ENCODE results near the gene MAN2A1.

MAN2A1 gene

GRCh38 chr5:109709225-109709624 lies 19.5 kb downstream of the MAN2A1 start:
- Histone ChIP-seq H3K36me3 (ENCODE audit: insufficient read depth, low read length) (0 out of 2 replicates have a peak, but pooled peaks cover 3% of the 10 kb centered on the region), H3K27me3 (ENCODE audit: insufficient read depth, low read length) (no peaks in the 10 kb centered on the region), H4K20me1 (ENCODE audit: insufficient read depth, low read length) (no peaks in the 10 kb centered on the region), H2AFZ (ENCODE audit: low read length) (no peak overlapping the region), H3K4me2 (ENCODE audit: low read length) (no peak overlapping the region), H3K4me1 (ENCODE audit: insufficient read depth, low read length, severe bottlenecking) (no peaks in the 10 kb centered on the region), H3K9me3 (ENCODE audit: low read length) (no peaks in the 10 kb centered on the region), H3K9me2 (ENCODE audit: low read depth, low read length) (no peaks in the 10 kb centered on the region), H3K4me3 (ENCODE audit: low read depth, low read length, poor library complexity, severe bottlenecking) (no peak overlapping the region), H3K79me2 (ENCODE audit: insufficient read depth, low read length) (peaks cover 68% of the 10 kb centered on the region), H3K27ac (ENCODE audit: low read depth, low read length, poor library complexity, severe bottlenecking) (no peak overlapping the region), H3F3A (ENCODE audit: insufficient read depth, low read length) (no peaks in the 10 kb centered on the region), H3K9ac (ENCODE audit: low read length) (no peak overlapping the region)
- TF ChIP-seq EZH2 (IDR thresholded peaks at IDR 0.05; ENCODE audit: borderline replicate concordance, low read length) = no peak
- TF ChIP-seq CTCF (IDR thresholded peaks at IDR 0.05; ENCODE audit: low read length) = no peak

- Histone ChIP-seq H3K79me2 (ENCODE audit: insufficient read depth, low read length) (peaks cover 51% of the 10 kb centered on the region), H3K4me2 (ENCODE audit: low read length) (no peak overlapping the region), H3K9ac (ENCODE audit: low read length) (no peak overlapping the region)
Observed at GRCh38 chr5:109711673-109712072, 21.9 kb downstream of the MAN2A1 start.

GRCh38 chr5:109713453-109713852 lies 23.7 kb downstream of the MAN2A1 start:
- Histone ChIP-seq H3K79me2 (ENCODE audit: insufficient read depth, low read length) (peaks cover 34% of the 10 kb centered on the region), H3F3A (ENCODE audit: insufficient read depth, low read length) (no peaks in the 10 kb centered on the region), H4K20me1 (ENCODE audit: insufficient read depth, low read length) (no peaks in the 10 kb centered on the region), H3K27ac (ENCODE audit: low read depth, low read length, poor library complexity, severe bottlenecking) (no peak overlapping the region), H3K9ac (ENCODE audit: low read length) (no peak overlapping the region), H3K9me3 (ENCODE audit: low read length) (no peaks in the 10 kb centered on the region), H3K4me3 (ENCODE audit: low read depth, low read length, poor library complexity, severe bottlenecking) (no peak overlapping the region), H3K4me1 (ENCODE audit: insufficient read depth, low read length, severe bottlenecking) (no peaks in the 10 kb centered on the region), H3K4me2 (ENCODE audit: low read length) (no peak overlapping the region), H3K27me3 (ENCODE audit: insufficient read depth, low read length) (no peaks in the 10 kb centered on the region), H3K36me3 (ENCODE audit: insufficient read depth, low read length) (peaks cover 32% of the 10 kb centered on the region), H2AFZ (ENCODE audit: low read length) (no peak overlapping the region), H3K9me2 (ENCODE audit: low read depth, low read length) (no peaks in the 10 kb centered on the region)
- no peak for TF ChIP-seq CTCF (IDR thresholded peaks at IDR 0.05; ENCODE audit: low read length)
- no peak for TF ChIP-seq EZH2 (IDR thresholded peaks at IDR 0.05; ENCODE audit: borderline replicate concordance, low read length)

More at GRCh38 chr5:109711673-109712072, 21.9 kb downstream of the MAN2A1 start:
- Histone ChIP-seq H4K20me1 (ENCODE audit: insufficient read depth, low read length) (no peaks in the 10 kb centered on the region), H3K4me3 (ENCODE audit: low read depth, low read length, poor library complexity, severe bottlenecking) (no peak overlapping the region), H3K27me3 (ENCODE audit: insufficient read depth, low read length) (no peaks in the 10 kb centered on the region), H3K36me3 (ENCODE audit: insufficient read depth, low read length) (peaks cover 14% of the 10 kb centered on the region), H2AFZ (ENCODE audit: low read length) (no peak overlapping the region), H3K4me1 (ENCODE audit: insufficient read depth, low read length, severe bottlenecking) (no peaks in the 10 kb centered on the region), H3K9me2 (ENCODE audit: low read depth, low read length) (no peaks in the 10 kb centered on the region), H3K27ac (ENCODE audit: low read depth, low read length, poor library complexity, severe bottlenecking) (no peak overlapping the region), H3F3A (ENCODE audit: insufficient read depth, low read length) (no peaks in the 10 kb centered on the region), H3K9me3 (ENCODE audit: low read length) (no peaks in the 10 kb centered on the region)
- TF ChIP-seq EZH2 (IDR thresholded peaks at IDR 0.05; ENCODE audit: borderline replicate concordance, low read length) (no peak), CTCF (IDR thresholded peaks at IDR 0.05; ENCODE audit: low read length) (no peak)
